ENCODE results near the gene FBXO36.

Gene FBXO36

GRCh38 chr2:229974266-229974665 is 52.0 kb downstream of the FBXO36 start:
- no peak for DNase-seq

GRCh38 chr2:229980431-229981184 is 58.3 kb downstream of the FBXO36 start:
- no peak for DNase-seq

DNA sequence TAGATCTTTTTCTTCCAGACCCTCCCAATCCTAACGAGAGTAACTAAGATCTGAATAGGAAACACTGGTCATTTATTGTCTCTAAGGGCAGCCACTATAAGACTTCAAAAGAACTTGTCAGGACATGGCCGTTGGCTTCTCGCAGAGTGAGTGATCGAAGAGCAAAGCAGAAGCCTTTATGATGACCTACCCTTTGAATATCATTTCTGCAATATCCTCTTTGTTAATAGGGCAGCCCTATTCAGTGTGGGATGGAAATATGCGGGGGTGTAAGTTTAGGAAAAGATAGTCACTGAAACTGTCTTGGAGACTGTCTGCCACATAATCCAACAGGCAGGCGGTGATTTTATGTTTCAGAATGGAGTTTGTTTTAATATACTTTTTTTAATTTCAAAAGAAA is 70.9 kb downstream of the FBXO36 start:
- DNase-seq, result no peak

GRCh38 chr2:229996320-229996719 is 74.0 kb downstream of the FBXO36 start:
- no peak for DNase-seq

- no peak for DNase-seq
Observed at GRCh38 chr2:229997565-229997964, 75.3 kb downstream of the FBXO36 start.

GRCh38 chr2:230000118-230000841 is 78.0 kb downstream of the FBXO36 start:
- DNase-seq, result no peak

GRCh38 chr2:230007931-230008707 is 85.8 kb downstream of the FBXO36 start:
- peak; percentile 82 for DNase-seq

DNA sequence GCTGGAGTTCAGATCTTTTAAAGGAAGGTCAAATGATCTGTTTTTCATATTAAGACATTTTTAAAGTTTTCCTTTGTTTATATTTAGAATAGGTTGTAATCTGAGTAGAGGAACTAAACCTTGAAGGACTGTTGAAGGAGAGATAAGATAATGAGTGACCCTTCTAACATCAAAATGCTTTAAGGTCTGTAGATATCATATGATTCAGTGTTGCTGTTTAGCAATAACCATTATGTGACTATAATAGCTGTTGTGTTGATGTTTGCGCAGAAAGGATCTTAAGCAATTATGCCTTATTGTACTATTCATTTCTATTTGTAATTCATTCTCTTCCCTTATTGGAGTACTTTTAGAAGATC is 86.4 kb downstream of the FBXO36 start:
- DNase-seq, result no peak

DNA sequence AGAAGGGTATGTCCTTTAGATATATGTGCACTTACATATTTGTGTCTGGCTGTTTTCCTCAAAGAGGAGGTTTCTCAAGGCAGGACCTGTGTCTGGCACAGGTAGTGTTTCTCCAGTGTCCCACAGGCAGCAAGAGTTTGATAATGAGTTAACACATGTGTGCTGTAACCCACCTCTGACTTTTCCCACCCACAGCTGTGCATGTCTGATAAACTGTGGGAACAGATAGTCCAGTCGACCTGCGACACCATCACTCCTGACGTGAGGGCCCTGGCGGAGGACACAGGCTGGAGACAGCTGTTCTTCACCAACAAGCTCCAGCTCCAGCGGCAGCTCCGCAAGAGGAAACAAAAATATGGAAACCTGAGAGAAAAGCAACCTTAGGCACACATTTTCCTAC is 88.2 kb downstream of the FBXO36 start:
- no peak for DNase-seq

GRCh38 chr2:230011617-230012016 is 89.3 kb downstream of the FBXO36 start:
- no peak for DNase-seq

GRCh38 chr2:230012267-230012884 is 90.1 kb downstream of the FBXO36 start:
- no peak for DNase-seq

- DNase-seq, result no peak
Observed at GRCh38 chr2:230016844-230017243, 94.5 kb downstream of the FBXO36 start.

DNA sequence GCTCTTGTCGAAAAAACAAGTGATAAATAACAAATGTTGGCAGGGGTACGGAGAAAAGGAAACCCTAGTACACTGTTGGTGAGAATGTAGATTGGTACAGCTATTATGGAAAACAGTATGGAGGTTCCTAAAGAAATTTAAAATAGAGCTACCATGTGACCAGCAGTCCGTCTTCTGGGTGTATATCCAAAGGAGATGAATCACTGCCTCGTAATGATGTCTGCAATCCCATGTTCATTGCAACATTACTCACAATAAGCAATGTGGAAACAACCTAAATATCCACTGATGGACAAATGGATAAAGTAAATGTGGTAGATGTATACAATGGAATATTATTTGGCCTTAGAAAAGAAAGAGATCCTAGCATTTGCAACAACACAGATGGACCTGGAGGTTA is 95.8 kb downstream of the FBXO36 start:
- DNase-seq, result no peak

DNA sequence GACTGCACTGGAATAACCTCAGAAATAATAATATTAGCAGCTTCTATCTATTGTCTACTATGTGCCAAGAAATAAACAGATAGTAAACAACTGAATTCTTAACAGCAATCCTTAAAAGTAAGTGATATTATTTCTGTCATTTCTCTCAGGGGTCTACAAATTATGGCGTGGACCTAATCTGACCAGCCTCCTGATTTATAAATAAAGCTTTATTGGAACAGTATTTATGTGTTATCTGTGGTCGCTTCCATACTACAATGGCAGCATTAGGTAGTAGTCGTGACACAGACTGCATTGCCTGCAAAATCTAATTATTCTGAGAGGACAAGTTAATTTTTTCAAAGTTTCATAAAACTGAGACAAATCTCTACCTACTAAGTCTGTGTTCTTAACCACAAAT is 97.4 kb downstream of the FBXO36 start:
- no peak for DNase-seq

DNA sequence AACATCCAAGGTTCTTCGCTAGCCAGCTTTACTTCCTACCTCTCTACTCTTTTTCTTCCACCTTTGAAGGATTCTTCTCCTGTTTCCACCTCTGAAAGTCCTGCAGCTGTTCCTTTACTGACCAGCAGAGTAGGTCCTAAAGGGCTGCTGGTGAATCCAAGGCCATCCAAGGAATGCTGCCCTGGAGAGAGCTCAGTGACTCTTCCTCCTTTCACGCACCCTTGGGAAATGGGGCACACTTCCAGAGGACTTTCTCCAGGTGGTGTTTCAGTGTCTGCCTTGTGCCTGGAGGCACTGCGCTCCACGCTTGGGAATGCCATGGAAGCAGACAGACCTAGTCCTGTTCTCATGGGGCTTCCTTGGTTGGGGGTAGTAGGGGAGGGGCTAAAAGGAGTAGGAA is 101.0 kb downstream of the FBXO36 start:
- DNase-seq, result no peak

DNA sequence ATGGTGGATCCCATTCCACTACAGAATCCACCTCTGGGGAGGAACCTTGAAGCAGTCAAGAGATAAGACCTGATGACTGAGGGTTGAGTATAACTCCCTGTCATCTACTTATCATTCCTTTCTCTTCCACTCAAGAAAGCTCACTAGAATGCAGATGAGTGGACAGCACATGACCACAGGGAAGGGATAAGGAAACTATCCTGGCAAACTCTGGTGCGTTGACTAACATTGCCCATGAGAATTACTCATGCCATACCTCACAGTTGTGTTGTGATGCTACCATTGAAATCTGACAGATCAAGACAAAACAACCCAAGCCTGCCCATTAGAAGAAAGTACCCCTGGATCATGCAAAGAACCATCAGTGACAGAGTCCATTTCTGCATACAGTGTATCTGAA is 119.9 kb downstream of the FBXO36 start:
- DNase-seq, result no peak

GRCh38 chr2:230043025-230043424 is 120.7 kb downstream of the FBXO36 start:
- DNase-seq, result no peak

- DNase-seq, result no peak
Observed at GRCh38 chr2:230043461-230043860, 121.2 kb downstream of the FBXO36 start.

DNA sequence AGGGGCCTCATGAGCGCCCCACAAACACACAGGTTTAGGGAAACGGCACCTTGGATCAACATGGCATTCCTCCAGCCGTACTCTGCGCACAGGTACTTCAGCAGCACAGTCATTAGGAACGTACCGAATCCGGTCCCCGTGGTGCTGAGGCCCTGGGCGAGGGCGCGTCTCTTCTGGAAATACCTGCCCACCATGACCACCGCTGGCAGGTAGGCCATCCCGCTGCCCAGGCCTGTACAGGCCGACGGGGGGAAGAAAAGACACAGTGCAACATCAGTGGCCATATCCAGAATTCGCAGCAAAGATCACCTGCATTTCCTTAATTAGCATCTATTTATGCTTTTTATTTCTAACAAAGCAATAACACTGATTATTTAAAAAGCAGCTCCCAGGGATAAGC is 124.2 kb downstream of the FBXO36 start:
- no peak for DNase-seq

- no peak for DNase-seq
Observed at GRCh38 chr2:230048010-230048671, 125.8 kb downstream of the FBXO36 start.

DNA sequence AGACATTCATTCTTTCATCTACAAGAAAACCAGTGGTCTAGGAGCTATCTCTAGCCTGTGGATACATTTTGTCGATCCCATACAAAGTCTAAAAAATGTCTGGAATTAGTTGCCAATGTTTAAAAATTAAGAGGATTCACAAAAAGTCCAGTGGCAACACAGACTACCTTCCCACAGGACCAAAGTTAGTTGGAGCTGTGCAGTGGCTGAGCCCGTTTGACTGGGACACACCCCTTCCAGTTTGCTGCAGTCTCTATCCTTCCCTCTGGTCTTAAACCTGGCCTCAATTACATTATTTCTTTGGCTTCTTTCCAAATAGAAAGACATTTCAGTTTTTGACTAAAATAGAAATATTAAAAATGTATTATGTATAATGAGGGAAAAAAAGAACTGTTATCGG is 127.8 kb downstream of the FBXO36 start:
- DNase-seq, result no peak

DNA sequence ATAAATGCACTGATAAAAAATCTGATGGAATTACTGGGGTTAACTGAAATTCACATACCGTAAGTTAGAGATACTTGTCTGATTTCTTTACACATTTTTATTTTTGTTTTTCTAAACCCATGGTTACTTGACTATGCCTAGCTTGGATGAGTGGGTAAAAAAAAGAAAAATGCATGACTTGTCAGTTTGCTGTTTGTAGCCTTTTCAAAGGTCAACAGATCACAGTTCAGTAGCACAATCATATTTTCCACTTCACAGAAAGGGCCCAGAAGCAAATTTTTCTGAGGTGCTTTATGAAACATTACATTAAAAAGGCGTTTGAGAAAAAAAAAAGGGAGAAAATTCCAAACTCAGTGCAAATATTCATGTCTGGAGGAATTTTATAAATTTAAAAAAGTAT is 130.0 kb downstream of the FBXO36 start:
- no peak for DNase-seq
